SK-N-MC (cell line): ENCODE measurements around the gene KCNN1.

Experiments
- EZH2 ChIP-seq: fragments of 200-600 bp; sonication (generic); IDR thresholded peaks from one replicate; pipeline ENCODE4 v1.6.1; 2017; ENCODE audit warnings: antibody characterized with exemption
- POLR2AphosphoS5 ChIP-seq: IDR thresholded peaks from 2 replicates; pipeline ENCODE4 v1.6.1; 2012; ENCODE audit warnings: mild to moderate bottlenecking, low read depth, low read length, borderline replicate concordance

DNA sequence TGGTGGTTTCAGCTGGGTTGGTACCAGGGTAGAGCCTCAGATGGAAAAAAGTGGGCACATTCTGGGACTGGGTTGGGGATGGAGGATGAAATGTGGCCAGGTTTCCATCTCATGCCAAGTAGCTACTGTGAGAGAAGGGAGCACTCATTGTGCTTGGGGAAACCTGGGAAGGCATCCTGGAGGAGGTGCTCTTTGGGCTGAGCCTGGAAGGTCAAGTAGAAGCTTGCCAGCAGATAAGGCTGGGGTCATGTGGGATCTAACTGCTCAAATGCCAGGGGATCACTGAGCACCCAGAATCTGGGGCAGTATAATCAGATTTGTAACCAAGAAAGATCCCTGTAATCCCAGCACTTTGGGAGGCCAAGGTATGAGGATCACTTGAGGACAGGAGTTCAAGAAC lies 9.0 kb upstream of the KCNN1 start:
- TF ChIP-seq POLR2AphosphoS5 (no peak), EZH2 (no peak)
